ENCODE results near the gene DCST1.
A peak's percentile ranks its signal among the peaks of the same experiment; 100 is the strongest.

DCST1 gene

GRCh38 chr1:154996966-154997701 is 36.5 kb upstream of the DCST1 start:
- H3K36me3 Mint-ChIP-seq (ENCODE audit: low read depth) = no peaks in the 10 kb centered on the region
- peak overlapping the region; percentile 37 for H3K4me3 Mint-ChIP-seq
- H3K27me3 Mint-ChIP-seq (ENCODE audit: low read depth) = no peaks in the 10 kb centered on the region
- H3K9me3 Mint-ChIP-seq = no peaks in the 10 kb centered on the region
- peak overlapping the region; percentile 43 for H3K27ac Mint-ChIP-seq
- DNase-seq (ENCODE audit: low spot score) = no peak
- H3K4me1 Mint-ChIP-seq (ENCODE audit: low read depth) = peaks cover 27% of the 10 kb centered on the region

GRCh38 chr1:154998201-154998780 is 35.3 kb upstream of the DCST1 start:
- H3K4me3 Mint-ChIP-seq = peak overlapping the region; percentile 77
- DNase-seq (ENCODE audit: low spot score) = no peak
- H3K27ac Mint-ChIP-seq = peak overlapping the region; percentile 63
- H3K27me3 Mint-ChIP-seq (ENCODE audit: low read depth) = no peaks in the 10 kb centered on the region
- H3K36me3 Mint-ChIP-seq (ENCODE audit: low read depth) = peaks cover 1% of the 10 kb centered on the region
- H3K4me1 Mint-ChIP-seq (ENCODE audit: low read depth) = peaks cover 27% of the 10 kb centered on the region
- no peaks in the 10 kb centered on the region for H3K9me3 Mint-ChIP-seq

- no peaks in the 10 kb centered on the region for H3K27me3 Mint-ChIP-seq (ENCODE audit: low read depth)
- H3K9me3 Mint-ChIP-seq = no peaks in the 10 kb centered on the region
- peak overlapping the region; percentile 77 for H3K4me3 Mint-ChIP-seq
- H3K36me3 Mint-ChIP-seq (ENCODE audit: low read depth) = peaks cover 2% of the 10 kb centered on the region
- peak overlapping the region; percentile 85 for H3K27ac Mint-ChIP-seq
- DNase-seq (ENCODE audit: low spot score) = peak; percentile 72
- peaks cover 29% of the 10 kb centered on the region for H3K4me1 Mint-ChIP-seq (ENCODE audit: low read depth)
These were observed 34.6 kb upstream of the DCST1 start for GRCh38 chr1:154998818-154999570.

- Mint-ChIP-seq H3K4me3 (peak overlapping the region; percentile 99), H3K27me3 (ENCODE audit: low read depth) (no peaks in the 10 kb centered on the region), H3K27ac (peak overlapping the region; percentile 93), H3K36me3 (ENCODE audit: low read depth) (peaks cover 7% of the 10 kb centered on the region), H3K9me3 (no peaks in the 10 kb centered on the region), H3K4me1 (ENCODE audit: low read depth) (peaks cover 34% of the 10 kb centered on the region)
- DNase-seq (ENCODE audit: low spot score) = peak; percentile 83
These were observed 33.8 kb upstream of the DCST1 start for GRCh38 chr1:154999571-155000410.

GRCh38 chr1:155000411-155000725 is 33.3 kb upstream of the DCST1 start:
- H3K36me3 Mint-ChIP-seq (ENCODE audit: low read depth) = peaks cover 7% of the 10 kb centered on the region
- peak overlapping the region; percentile 93 for H3K27ac Mint-ChIP-seq
- H3K4me1 Mint-ChIP-seq (ENCODE audit: low read depth) = peaks cover 35% of the 10 kb centered on the region
- DNase-seq (ENCODE audit: low spot score) = no peak
- H3K4me3 Mint-ChIP-seq = peak overlapping the region; percentile 99
- H3K27me3 Mint-ChIP-seq (ENCODE audit: low read depth) = no peaks in the 10 kb centered on the region
- H3K9me3 Mint-ChIP-seq = no peaks in the 10 kb centered on the region

GRCh38 chr1:155000726-155001424 is 32.7 kb upstream of the DCST1 start:
- Mint-ChIP-seq H3K4me3 (peak overlapping the region; percentile 99), H3K36me3 (ENCODE audit: low read depth) (peaks cover 7% of the 10 kb centered on the region), H3K4me1 (ENCODE audit: low read depth) (peaks cover 38% of the 10 kb centered on the region), H3K27ac (peak overlapping the region; percentile 93), H3K9me3 (no peaks in the 10 kb centered on the region), H3K27me3 (ENCODE audit: low read depth) (no peaks in the 10 kb centered on the region)
- DNase-seq (ENCODE audit: low spot score) = peak; percentile 90

GRCh38 chr1:155001425-155001674 is 32.3 kb upstream of the DCST1 start:
- DNase-seq (ENCODE audit: low spot score) = no peak
- Mint-ChIP-seq H3K27me3 (ENCODE audit: low read depth) (no peaks in the 10 kb centered on the region), H3K9me3 (no peaks in the 10 kb centered on the region), H3K4me1 (ENCODE audit: low read depth) (peaks cover 42% of the 10 kb centered on the region), H3K27ac (peak overlapping the region; percentile 93), H3K36me3 (ENCODE audit: low read depth) (peaks cover 7% of the 10 kb centered on the region), H3K4me3 (peak overlapping the region; percentile 99)

GRCh38 chr1:155001675-155002463 is 31.8 kb upstream of the DCST1 start:
- Mint-ChIP-seq H3K27ac (peak overlapping the region; percentile 93), H3K27me3 (ENCODE audit: low read depth) (no peaks in the 10 kb centered on the region), H3K9me3 (no peaks in the 10 kb centered on the region), H3K36me3 (ENCODE audit: low read depth) (peaks cover 7% of the 10 kb centered on the region), H3K4me1 (ENCODE audit: low read depth) (peaks cover 47% of the 10 kb centered on the region), H3K4me3 (peak overlapping the region; percentile 99)
- peak; percentile 99 for DNase-seq (ENCODE audit: low spot score)

GRCh38 chr1:155002464-155003226 is 31.0 kb upstream of the DCST1 start, which contains the start of gene ZBTB7B:
ZBTB7B (plus strand) TSS chr1:155002802; CDS start chr1:155014661, 11,859 bp downstream.
- Mint-ChIP-seq H3K4me3 (peak within 1 kb of the TSS; percentile 99), H3K27me3 (ENCODE audit: low read depth) (no peaks in the 10 kb centered on the region), H3K36me3 (ENCODE audit: low read depth) (peaks cover 7% of the 10 kb centered on the region), H3K27ac (peak within 1 kb of the TSS; percentile 93), H3K9me3 (no peaks in the 10 kb centered on the region), H3K4me1 (ENCODE audit: low read depth) (peaks cover 46% of the 10 kb centered on the region)
- no peak for DNase-seq (ENCODE audit: low spot score)

- peak overlapping the region; percentile 84 for H3K4me3 Mint-ChIP-seq
- no peaks in the 10 kb centered on the region for H3K27me3 Mint-ChIP-seq (ENCODE audit: low read depth)
- H3K36me3 Mint-ChIP-seq (ENCODE audit: low read depth) = peaks cover 7% of the 10 kb centered on the region
- H3K9me3 Mint-ChIP-seq = no peaks in the 10 kb centered on the region
- DNase-seq (ENCODE audit: low spot score) = no peak
- H3K4me1 Mint-ChIP-seq (ENCODE audit: low read depth) = peaks cover 41% of the 10 kb centered on the region
- H3K27ac Mint-ChIP-seq = peak overlapping the region; percentile 91
These were observed 30.3 kb upstream of the DCST1 start for GRCh38 chr1:155003227-155003765.

- H3K4me3 Mint-ChIP-seq = peak overlapping the region; percentile 84
- H3K9me3 Mint-ChIP-seq = no peaks in the 10 kb centered on the region
- no peak for DNase-seq (ENCODE audit: low spot score)
- H3K36me3 Mint-ChIP-seq (ENCODE audit: low read depth) = peaks cover 10% of the 10 kb centered on the region
- peak overlapping the region; percentile 91 for H3K27ac Mint-ChIP-seq
- peaks cover 43% of the 10 kb centered on the region for H3K4me1 Mint-ChIP-seq (ENCODE audit: low read depth)
- H3K27me3 Mint-ChIP-seq (ENCODE audit: low read depth) = no peaks in the 10 kb centered on the region
These were observed 29.8 kb upstream of the DCST1 start for GRCh38 chr1:155003766-155004351.

All from T-helper 2 cell treated with Interferon-gamma antibody and Interleukin-4, amounts not matched to agents 5 μg/mL and 100 μg/mL, for 36 hours (primary cell).